CD4-positive, alpha-beta T cell treated with Interleukin-15 for 1 hour (primary cell): ENCODE data around the gene CAMKV.
A peak's percentile ranks its signal among the peaks of the same experiment; 100 is the strongest.
"Not testable (repeated sequence)": the region's sequence is repeated elsewhere in the genome, so short reads cannot be mapped to it uniquely, and the experiment has no call there.

Experiments used
- DNase-seq: peaks from one replicate; pipeline ENCODE4 v3.0.0-alpha.2; 2020

CAMKV gene, protein sequence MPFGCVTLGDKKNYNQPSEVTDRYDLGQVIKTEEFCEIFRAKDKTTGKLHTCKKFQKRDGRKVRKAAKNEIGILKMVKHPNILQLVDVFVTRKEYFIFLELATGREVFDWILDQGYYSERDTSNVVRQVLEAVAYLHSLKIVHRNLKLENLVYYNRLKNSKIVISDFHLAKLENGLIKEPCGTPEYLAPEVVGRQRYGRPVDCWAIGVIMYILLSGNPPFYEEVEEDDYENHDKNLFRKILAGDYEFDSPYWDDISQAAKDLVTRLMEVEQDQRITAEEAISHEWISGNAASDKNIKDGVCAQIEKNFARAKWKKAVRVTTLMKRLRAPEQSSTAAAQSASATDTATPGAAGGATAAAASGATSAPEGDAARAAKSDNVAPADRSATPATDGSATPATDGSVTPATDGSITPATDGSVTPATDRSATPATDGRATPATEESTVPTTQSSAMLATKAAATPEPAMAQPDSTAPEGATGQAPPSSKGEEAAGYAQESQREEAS

DNA sequence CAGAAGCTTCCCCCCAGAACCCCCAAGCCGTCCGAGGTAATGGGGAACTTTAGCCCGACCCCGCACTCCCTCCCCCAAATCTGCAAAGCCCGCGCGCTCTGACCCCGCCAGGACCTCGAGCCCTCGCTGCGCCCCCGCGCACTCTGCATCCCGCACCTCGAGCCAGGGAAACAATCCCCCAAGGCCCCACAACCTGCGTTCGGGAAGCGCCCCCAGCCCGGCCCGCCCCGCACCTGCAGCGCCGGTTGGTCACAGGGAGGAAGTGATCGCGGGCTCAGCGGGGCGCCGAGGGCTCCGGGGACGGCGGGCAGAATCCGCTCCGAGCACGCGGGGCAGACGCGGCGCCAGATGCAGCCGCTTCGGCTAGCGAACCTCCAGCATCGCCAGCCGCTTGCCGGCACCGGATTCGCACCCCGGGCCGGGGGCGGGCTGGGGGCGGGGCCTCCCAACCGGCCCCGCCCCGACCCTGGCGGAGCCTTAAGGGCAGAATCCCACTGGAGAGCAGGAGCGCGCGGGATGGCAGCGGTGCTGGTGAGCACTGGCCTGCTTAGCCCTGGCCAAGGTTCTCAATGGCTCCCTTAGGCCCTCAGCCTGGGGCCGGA is at the start of gene CAMKV:
Gene CAMKV, minus strand, starts transcription at position 382 of the 602 bp plus-strand sequence. CDS start 7,518 bp downstream, outside the sequence.
- no peak for DNase-seq

DNA sequence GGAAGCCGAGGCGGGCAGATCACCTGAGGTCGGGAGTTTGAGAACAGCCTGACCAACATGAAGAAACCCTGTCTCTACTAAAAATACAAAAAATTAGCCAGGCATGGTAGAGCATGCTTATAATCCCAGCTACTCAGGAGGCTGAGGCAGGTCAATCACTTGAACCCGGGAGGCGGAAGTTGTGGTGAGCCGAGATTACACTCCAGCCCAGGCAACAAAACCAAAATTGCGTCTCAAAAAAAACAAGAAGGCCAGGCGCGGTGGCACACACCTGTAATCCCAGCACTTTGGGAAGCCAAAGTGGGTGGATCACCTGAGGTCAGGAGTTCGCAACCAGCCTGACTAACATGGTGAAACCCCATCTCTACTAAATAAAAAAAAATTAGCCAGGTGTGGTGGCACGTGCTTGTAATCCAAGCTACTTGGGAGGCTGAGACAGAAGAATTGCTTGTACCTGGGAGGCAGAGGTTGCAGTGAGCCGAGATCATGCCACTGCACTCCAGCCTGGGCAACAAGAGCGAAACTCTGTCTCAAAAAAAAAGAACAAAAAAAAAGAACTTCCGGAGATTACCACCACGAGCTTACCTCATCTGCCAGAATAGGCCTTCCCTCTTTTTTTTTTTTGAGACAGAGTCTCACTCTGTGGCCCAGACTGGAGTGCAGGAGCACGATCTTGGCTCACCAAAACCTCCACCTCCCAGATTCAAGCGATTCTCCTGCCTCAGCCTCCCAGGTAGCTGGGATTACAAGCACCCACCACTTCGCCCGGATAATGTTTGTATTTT is 48.3 kb upstream of the CAMKV start:
- not testable (repeated sequence) for DNase-seq

DNA sequence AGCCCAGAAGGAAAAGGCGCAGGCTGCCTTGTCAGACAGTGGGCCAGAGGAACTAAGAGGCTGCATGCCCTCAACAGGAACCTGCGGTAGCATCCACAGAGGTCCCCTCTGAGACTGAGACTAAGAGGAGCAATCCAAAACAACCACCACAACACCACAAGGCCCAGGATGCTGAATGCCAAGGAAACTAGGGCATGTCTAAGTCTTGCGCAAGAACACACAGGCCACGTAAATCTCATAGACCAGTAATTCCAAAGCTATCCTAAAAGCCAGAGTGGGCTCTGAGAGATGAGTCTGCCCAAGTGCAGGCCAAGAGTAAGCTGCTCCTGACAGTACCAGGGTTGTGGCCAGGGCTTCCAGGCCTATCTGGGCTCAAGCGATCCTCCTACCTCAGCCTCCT is 47.0 kb upstream of the CAMKV start:
- DNase-seq: no peak

DNA sequence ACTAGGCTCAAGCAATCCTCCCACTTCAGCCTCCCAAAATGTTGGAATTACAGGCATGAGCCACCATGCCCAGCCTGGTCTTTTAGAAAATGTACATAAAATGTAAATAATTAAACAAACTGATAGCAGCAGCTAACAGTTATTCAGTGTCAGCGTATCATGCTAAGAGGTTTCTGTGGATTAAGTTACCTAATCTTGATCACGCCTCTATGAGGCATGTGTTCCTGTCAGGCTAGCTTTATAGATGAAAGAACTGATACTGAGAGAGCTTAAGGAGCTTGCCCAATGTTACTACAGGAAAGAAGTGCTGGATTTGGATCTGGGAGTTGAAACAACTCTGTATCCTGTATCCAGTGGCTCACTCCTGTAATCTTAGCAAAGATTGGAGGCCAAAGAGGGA is 45.2 kb upstream of the CAMKV start:
- no peak for DNase-seq

DNA sequence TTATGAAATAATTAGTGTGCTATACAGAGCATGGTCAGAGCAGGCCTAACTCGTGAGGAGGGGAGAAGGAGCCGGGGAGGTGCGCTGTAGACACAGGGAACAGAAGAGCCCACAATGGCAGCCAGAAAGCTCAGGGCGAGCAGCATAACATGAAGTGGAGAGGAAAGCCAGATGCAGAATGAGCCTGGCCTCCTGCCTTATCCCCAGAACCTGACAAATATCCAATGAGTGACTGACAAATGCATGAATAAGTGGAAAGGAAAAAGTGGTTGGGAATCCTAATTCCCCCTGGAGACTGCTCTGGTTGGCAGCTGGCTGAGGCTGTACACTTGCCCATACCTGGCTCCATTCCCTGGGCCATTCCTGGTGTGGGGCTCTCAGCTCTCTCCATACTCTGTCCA is 43.2 kb upstream of the CAMKV start:
- DNase-seq: no peak

DNA sequence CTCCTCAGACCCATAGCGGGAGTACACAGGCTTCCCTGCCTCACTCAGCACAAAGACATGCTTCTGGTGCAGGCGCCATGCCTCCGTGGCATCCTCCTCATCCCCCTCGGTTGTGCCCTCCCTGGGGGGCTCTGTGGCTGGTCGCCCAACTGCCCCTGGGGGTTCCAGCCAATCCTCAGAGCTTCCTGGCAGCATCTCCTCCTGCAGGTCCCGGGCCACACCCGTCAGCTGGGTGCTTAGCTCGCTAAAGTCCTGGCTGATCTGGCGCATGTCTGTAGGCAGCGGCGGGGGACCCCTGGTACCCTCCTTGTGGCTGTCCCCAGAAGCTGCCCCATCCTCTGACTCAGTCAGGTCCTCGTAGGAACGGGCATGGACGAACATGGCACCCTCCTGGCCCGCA is 41.9 kb upstream of the CAMKV start:
- no peak for DNase-seq

DNA sequence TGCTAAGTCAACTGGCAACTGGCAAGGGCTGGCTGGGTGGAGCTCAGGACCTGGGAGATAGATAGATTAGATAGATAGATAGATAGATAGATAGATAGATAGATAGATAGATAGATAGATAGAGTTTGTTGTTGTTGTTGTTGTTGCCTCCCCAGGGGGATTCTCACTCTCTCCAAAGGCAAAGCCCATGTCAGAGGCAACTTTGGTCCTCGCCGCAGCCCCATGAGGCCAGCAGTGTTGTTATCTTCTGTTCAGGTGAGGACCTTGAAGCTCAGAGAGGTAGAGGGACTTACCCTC is 41.4 kb upstream of the CAMKV start:
- DNase-seq: no peak

DNA sequence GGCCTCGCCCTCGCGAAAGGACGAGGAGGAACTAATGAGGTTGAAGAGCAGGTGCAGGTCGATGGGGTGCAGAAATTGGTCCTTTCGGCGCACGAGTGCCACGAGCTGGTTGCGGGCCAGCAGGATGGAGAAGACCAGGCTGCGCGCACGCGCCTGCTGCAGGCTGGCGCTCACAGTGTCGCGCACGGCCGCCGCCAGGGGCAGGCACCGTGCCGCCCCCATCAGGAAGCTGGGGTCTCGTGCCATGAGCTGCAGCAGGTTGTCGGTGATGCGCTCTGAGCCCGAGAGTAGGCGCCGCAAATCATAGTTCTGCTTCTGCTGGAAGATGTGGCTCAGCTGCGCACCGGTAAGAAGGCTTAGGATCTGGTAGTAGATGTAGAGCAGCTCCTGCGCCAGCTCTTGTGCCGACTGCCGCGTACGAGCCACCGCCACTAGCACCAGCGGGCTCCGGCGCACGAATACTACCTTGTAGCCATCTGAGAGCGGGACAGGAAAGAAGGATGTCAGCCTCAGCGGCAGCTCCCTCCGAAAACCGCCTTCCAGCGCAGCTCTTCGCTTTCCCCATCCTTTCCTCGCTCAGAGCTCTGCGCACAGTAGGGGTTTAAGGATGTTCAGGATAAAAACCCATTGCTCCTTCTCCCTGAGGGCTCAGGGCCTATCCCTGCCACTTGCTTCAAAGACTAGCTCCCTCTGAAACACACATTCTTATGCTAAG is 40.9 kb upstream of the CAMKV start:
- DNase-seq: no peak

DNA sequence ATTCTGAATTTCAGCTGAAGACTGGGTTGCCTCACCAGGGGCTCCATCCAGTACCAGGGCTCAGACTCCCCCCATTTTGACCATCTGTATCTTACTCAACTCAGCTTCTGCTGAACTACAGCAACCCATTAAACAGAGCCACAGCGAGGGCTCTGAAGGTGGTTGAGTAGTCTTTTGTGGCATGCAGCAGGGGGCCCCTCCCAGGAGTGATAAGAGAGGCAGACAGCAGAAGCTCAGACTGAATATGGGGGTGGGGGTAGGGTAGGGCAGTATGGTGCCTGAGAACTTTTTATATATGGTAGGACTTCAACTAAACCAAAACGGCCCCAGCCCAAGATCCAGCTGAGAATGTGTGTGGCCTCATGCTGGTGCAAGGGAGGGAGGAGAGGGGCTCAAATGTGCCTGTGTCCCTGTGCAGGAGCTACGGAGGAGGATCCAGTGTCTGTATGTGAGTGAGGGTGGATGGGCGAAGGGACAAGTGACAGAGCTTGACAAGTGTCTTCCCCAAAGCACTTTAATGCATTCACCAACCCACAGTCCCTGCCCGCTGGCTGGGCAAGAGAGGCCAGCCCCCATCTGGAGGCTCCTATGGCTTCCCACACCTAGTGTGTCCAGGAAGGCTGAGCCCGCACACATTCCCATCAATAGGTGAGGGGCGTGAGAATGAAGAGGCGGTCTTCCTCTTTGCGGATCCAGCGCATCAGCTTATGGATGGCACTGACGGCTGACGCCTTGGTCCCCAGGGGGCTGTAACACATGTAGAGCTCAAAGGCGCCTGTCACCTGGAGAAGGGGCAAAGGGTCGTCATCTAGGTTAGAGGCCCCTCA is 38.9 kb upstream of the CAMKV start:
- DNase-seq: no peak

DNA sequence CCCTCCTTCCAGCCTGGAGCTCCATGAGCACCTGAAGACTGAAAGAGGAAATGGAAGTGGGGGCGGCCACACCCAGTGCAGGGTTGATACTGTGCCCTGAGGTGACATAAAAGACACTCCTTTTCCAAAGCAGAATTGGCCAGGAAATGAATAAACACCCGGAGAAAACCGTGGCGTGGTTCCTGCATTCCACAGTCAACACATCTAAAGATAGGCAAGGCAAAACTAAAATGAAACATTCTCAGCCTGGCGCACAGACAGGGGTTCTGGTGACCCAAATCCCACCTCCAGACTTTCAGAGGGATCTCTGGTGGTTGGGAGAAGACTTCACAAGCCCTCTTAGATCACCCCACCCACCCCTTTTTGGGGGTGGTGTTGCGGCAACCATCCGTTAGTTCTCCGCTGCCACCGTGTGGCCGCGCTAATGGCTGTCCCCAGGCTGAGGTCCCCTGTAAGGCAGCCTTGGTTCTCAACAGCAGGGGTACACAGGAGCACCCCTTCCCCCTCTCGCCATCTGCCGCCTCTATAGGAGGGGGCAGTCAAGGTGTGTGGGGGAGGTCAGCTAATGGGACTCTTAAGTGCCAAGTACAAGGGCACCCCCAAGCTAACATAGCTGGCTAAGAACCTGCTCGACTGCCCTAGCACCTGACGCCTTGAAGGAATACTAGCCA is 36.5 kb upstream of the CAMKV start:
- peak; percentile 37 for DNase-seq

DNA sequence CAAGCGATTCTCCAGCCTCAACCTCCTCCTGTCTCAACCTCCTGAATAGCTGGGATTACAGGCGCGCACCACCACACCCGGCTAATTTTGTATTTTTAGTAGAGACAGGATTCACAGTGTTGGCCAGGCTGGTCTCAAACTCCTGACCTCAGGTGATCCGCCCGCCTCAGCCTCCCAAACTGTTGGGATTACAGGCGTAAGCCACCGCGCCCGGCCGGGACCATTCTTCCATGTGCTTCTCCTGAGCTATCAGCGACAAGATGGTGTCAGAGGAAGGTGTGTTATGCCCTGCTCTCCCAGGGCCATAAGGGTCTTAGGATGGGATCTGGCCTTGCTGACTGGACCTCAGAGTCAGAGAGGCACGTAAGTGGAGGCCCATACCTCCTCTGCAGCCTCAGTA is 34.7 kb upstream of the CAMKV start:
- not testable (repeated sequence) for DNase-seq

DNA sequence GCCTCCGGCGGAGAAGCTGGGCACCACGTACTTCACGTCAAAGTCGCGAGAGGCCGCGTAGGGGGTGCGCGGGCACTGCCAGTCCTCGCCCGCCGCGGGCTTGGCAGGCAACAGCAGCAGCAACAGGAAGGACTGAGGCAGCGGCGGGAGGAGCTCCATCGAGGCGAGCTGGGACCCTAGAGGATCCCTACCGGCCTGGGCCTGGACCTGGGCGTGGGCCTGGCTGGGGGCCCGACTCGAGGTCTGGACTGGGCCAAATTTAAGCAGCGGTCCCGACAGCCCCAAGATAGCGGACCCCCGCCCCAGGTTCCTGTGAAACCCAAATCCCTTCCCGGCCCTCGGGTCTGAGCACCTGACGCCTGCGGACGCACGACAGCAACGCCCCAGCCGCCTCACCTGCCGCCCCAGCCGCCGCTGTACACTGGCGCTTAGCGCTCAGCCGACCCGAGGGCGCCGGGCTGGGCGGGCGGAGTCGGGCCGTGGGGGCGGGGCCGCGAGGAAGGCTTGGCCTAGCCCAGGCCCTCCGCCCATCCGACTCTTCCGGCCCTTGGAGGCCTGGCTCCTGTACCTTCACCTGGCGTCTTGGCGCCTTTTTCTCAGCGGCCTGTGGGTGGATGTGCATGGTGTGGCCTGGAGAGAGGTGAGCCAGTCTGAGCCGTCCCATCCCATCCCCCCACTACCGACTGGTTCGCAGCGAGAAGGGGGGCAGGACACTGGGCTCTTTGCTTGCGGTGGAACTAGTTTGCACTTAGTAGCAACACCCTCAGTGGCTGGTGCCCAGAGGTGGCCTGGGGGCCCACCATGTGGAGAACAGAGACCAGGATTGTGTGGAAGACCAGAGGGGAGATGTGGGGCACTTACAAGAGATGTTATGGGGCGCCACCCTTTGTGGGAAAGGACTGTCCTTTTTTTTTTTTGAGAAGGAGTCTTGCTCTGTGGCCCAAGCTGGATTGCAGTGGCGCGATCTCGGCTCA is 34.0 kb upstream of the CAMKV start, which contains the start of gene MST1R:
Gene MST1R, minus strand, starts transcription at position 423 of the 974 bp plus-strand sequence. Its CDS starts 264 bp downstream, at position 159.
- DNase-seq: peak; percentile 82

DNA sequence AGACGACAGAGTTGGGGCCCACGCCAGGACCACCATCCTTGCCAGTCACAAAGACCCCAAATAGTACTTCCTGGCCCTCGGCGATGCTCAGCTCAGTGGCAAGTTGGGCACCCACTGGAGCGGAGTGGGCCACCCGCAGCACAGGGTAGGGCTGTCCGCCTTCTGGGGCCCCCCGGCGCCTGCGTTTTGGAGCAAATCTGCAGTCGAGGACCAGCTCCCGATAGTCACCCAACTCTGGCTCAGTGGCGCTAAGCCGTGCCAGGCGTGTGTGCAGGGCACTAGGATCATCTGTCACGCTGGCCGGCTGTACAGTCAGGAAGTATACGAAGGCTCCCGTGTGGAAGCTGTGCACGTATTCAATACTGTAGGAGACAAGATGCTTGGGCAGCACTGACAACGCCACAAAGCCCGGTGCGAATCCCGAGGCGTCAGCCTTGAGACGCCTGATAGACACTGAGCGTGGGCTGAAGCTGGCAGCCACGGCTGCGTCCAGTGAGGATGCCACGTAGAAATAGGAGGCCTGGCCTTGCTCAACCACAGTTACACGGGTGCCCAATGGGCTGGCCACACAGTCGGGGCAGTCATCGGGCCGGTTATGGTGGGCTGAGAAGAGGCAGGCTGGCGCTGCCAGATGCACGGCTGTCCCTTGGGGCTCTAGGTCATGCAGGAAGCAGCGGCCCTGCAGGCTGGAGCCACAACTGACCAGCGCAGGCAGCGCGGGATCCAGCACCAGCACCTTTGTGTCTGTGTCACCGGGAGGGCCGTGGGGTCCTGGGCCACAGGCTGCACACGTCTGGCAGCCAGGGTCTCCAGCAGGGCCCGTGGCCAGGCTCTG is 33.0 kb upstream of the CAMKV start:
- DNase-seq: no peak

DNA sequence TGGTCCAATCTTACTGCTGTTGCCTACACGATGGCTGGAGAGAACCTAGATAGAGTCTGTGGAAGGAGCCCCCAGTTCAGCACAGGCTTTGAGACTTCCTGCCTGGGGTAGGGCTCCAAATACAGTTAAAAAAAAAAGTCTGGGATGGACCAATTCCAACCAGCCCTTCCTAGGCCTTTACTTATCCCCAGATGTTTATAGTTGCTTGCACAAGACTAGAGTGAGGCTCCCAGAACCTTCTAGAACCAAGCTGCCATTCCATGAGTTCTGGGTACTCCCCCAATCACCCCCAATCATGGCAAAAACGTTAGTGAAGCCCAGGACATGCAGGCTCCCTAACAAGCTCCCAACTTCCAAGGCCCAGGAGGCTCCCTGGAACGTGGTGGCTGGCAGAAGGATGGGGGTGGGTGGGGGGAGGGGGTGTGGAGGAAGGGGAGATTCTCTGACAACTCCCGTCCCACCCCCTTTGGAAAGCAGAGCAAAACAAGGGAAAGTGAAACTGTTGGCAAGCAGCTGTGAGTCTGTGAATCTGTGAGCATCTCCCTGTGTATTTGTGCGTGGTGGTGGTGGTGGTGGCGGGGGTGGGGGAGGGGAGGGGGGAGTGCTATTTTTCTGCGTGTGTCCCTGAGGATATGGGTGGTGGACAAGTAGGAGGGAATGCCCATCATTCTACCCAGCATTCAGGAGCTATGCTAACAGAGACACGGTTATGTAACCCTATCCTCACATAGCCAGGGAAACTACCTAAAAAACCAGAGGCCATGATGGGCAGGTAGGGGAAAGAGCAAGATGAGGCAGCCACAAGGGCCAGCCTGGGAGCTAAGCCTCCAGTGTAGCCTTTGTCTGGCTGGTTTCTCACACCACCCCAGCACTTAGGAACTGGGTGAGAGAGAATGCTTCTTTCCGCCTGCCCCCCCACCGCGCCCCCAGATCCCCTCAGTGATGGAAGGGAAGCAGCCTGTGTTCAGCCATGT is 31.9 kb upstream of the CAMKV start:
- DNase-seq: no peak

DNA sequence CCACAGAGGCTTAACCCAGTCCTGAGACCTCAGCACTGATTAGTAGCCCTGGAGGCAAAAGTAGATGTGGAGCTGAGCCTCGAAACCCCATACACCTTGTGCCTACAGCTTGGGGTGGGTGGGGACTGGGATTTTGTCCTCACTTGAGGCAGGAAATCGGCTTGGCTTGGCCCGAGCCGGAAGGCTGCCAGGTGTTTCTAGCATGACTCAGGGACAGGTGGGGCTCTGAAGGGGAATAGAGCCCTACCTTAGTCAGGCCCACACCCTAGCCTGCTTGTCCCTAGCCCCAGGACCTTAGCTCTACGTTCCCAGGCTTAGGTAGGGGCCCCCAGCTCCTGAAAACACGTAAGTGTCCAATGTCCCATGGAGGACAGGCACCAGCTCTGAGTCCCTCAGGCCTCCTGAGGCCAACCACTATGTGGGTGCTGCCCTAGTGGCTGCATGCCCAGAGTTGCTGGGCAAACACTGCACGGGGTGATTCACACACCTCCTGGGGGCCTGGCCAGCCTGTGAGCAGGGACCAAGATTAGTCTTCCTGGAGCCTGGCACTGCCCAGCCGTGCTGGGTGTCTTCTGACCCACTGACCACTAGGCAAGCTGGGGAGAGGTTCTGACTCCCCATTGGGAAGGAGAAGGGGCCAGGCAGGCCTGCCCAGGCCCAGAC is 30.9 kb upstream of the CAMKV start:
- DNase-seq: no peak

DNA sequence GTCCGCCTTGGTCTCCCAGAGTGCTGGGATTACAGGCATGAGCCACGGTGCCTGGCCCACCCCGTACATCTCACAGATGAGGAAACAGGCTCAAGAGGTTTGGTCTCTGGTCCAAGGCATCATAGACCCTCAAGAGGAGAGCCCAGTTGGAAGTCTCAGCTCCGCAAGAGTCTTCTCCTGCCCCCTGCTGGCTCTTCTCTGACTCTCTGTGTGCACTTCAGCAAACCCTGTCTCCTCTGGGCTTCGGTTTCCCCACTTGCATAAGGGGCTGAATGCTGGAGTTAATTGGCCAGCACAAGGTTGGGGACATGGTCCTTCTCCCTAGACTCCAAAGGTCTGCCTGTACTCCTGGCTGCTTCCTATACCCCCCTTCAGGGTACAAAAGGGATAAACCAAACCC is 30.1 kb upstream of the CAMKV start:
- no peak for DNase-seq

DNA sequence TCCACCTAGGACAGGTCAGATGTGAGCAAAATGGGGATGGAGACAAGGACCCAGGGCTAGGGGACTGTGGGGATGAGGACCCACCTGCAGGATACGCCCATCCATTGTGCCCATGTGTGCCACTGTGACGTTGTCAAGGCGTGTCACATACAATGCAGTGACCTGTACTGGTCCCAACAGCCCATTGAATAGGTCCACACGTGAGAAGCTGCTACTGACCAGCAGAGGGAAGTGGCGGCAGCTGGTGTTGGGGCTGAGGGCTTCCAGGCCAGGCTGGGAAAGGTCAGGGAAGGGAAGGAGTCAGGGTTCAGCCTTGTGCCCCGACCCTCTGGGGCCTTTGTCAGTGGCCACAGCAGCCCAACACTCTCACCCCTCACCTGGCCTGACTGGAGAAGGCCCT is 29.3 kb upstream of the CAMKV start:
- DNase-seq: no peak
